Lower leg skin (tissue), 4 donors: ENCODE measurements around the gene PPP6R3. TPM values are rescaled to one million over a fixed set of nuclear protein-coding genes. Genes with fewer than 3 reads are reported as not detected.

ENCODE experiments used
- DNase-seq, 2 donors: peaks; one replicate each; pipeline ENCODE4 v3.0.0-alpha.2; 2019; ENCODE audit warnings: low spot score in 2 of 2
- H3K4me3 ChIP-seq: fragments of 200-600 bp; sonication (generic); 2 replicates; pipeline ENCODE4 v1.5.1; 2017; ENCODE audit warnings: mild to moderate bottlenecking, low read depth; ENCODE audit not compliant: poor library complexity, severe bottlenecking
- POLR2A ChIP-seq, 2 donors: fragments of 450-650 bp; IDR thresholded peaks; one replicate each; pipeline ENCODE4 v1.6.1; 2016 to 2017; ENCODE audit warnings: antibody characterized with exemption in 2 of 2, mild to moderate bottlenecking in 1 of 2, moderate library complexity in 1 of 2
- WGBS, 2 donors: methylation state at CpG; one replicate each; pipeline ENCODE4 v1.1.5; 2018; 5-methylcytosine and 5-hydroxymethylcytosine counted together
- intact Hi-C: fragments of 100-400 bp; cut with DNase I; formaldehyde crosslinking; loops from one replicate; pipeline ENCODE4 v1.15.0; 2023; ENCODE audit warnings: low total_unique reads
- total RNA-seq, 4 donors: library from RNA; depleted of rRNA; stranded (reverse); fragments of >200 nt; gene quantifications; one replicate each; pipeline ENCODE4 v1.1.0, GENCODE V29; 2016
- TF ChIP-seq, protein P1 (sequence below), 3 donors: fragments of 450-650 bp; IDR thresholded peaks; one replicate each; pipeline ENCODE4 v1.5.1; 2016; ENCODE audit warnings: antibody characterized with exemption in 3 of 3, mild to moderate bottlenecking in 3 of 3, moderate library complexity in 2 of 3

Gene PPP6R3
- total RNA-seq, 4 donors from 2014 or later: 74.2 to 119 (median 88.6) TPM

DNA sequence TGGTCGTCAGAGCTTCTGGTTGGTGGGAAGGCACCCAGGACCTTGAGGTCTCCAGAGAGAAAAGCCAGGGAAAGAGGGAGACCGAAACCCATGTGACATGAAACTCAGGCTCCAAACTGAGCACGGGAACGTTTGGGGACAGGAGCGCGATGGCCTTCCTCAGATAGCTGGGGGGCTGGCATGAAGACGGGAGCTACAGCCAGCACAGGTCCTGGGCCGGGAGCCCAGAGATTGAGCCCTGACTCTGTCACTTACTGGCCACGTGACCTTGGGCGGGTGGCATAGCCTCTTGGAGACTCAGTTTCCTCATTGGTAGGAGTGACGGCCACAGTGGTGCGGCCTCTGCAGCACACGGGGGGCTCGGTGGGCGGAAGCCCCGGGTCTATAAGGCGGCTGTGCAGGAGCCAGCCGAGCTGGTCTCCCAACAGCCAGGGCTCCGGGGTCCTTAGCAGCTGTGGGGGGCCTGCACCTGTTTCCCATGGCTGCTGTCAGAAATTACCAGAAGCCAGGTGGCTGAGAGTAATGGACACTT, 36.4 kb upstream of the PPP6R3 start:
- no peak for DNase-seq

DNA sequence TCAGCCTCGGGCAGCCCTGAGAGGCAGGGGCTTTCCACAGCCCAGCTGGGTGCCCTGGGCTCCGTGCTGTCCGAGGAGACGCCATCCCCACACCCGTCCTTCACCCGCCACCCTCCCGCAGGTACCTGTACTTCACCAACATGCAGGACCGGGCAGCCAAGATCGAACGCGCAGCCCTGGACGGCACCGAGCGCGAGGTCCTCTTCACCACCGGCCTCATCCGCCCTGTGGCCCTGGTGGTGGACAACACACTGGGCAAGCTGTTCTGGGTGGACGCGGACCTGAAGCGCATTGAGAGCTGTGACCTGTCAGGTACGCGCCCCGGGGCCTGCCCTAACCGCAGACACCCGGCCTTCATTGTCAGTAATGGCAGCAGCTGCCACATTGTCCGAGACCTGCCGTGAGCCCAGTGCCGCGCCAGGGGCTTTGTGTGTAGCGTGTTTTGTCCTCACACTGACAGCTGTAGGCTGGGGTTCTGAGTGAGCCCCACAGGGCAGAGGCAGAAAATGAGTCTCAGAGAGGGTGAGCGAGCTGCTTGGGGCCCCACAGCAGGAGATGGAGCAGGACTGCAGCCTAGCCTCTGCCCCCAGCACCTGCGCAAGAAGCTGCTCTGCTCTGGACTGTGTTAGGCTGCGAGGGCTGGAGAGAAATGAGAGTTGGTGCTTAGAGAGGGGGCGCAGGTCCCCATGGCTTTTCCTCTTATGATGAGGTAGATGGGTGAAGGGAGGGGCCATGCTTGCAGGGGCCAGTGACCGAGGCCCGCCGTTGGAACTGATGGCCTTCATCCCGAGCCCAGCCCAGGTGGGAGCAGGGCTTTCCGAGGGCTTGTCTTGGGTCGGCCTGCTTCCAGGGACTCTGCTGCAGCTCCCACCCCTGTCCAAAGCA, 35.3 kb upstream of the PPP6R3 start:
- no peak overlapping the region for H3K4me3 ChIP-seq
- no peak for DNase-seq
- 94 to 97% methylated on average over 27 to 36 of the region's 40 CpGs for WGBS, 2 donors
- intact Hi-C loops: no loop called here
- no peak for TF ChIP-seq POLR2A (IDR thresholded peaks at IDR 0.05)
- TF ChIP-seq, protein P1, sequence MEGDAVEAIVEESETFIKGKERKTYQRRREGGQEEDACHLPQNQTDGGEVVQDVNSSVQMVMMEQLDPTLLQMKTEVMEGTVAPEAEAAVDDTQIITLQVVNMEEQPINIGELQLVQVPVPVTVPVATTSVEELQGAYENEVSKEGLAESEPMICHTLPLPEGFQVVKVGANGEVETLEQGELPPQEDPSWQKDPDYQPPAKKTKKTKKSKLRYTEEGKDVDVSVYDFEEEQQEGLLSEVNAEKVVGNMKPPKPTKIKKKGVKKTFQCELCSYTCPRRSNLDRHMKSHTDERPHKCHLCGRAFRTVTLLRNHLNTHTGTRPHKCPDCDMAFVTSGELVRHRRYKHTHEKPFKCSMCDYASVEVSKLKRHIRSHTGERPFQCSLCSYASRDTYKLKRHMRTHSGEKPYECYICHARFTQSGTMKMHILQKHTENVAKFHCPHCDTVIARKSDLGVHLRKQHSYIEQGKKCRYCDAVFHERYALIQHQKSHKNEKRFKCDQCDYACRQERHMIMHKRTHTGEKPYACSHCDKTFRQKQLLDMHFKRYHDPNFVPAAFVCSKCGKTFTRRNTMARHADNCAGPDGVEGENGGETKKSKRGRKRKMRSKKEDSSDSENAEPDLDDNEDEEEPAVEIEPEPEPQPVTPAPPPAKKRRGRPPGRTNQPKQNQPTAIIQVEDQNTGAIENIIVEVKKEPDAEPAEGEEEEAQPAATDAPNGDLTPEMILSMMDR (IDR thresholded peaks at IDR 0.05): no peak

More for the DNA sequence above, 36.4 kb upstream of the PPP6R3 start:
- H3K4me3 ChIP-seq: no peak overlapping the region
- WGBS, 2 donors: 95% methylated on average over 18 to 19 of the region's 19 CpGs
- intact Hi-C loops: no loop called here
- TF ChIP-seq, protein P1 (IDR thresholded peaks at IDR 0.05): no peak
- no peak for TF ChIP-seq POLR2A (IDR thresholded peaks at IDR 0.05)

DNA sequence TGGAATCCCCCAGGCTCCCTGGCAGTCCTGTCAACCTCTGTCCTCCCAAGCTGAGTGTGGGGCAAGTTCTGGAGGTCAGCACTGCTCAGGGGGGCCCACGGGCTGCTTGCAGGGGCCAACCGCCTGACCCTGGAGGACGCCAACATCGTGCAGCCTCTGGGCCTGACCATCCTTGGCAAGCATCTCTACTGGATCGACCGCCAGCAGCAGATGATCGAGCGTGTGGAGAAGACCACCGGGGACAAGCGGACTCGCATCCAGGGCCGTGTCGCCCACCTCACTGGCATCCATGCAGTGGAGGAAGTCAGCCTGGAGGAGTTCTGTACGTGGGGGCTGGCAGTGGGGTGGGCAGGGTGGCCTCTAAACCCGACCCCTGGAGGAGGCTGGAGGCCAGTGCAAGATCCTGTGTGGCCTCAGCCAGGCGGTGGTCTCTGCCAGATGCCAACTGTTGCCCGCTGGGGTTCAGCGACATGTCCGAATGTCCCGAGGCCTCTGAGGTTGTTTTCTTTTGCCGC, 34.6 kb upstream of the PPP6R3 start:
- no peak for TF ChIP-seq POLR2A (IDR thresholded peaks at IDR 0.05)
- TF ChIP-seq, protein P1 (IDR thresholded peaks at IDR 0.05): no peak
- 95 to 96% methylated on average over 19 to 21 of the region's 21 CpGs for whole genome bisulfite sequencing, 2 donors
- no peak overlapping the region for H3K4me3 ChIP-seq
- DNase-seq: no peak
- intact Hi-C loops: no loop called here

DNA sequence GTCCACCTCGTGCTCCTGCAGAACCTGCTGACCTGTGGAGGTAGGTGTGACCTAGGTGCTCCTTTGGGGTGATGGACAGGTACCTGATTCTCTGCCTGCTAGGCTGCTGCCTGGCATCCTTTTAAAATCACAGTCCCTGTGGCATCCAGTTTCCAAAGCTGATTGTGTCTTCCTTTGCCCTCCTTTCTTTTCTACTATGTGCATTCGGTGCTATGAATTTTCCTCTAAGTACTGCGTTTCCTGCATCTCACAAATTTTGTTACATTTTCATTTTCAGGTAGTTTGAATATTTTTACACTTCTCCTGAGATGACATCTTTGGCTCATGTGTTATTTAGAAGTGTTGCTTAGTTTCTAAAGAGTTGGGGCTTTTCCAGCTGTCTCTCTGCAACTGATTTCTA, 30.9 kb upstream of the PPP6R3 start:
- no peak for DNase-seq
- H3K4me3 ChIP-seq: no peak overlapping the region
- TF ChIP-seq, protein P1 (IDR thresholded peaks at IDR 0.05): no peak
- TF ChIP-seq POLR2A (IDR thresholded peaks at IDR 0.05): no peak
- intact Hi-C loops: no loop called here
- WGBS, 2 donors: 97 to 98% methylated on average over 3 of the region's 3 CpGs

DNA sequence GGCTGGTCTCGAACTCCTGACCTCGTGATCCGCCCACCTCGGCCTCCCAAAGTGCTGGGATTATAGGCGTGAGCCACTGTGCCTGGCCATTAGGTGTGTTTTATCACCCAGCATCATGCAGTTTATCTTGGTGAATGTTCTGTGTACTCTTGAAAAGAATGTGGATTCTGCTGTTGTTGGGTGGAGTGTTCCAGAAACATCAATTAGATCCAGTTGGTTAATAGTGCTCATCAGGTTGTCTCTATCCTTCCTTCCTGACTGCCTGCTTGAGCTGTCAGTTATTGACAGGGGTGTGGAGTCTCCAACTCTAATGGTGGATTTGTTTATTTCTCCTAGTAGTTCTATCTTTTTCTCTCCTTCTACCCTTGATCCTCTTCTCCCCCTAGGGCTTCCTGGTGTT, 30.2 kb upstream of the PPP6R3 start:
- no peak overlapping the region for H3K4me3 ChIP-seq

More for the DNA sequence above, 30.2 kb upstream of the PPP6R3 start:
- intact Hi-C loops: no loop called here
- WGBS, 2 donors: 94 to 97% methylated on average over 5 of the region's 5 CpGs
- no peak for TF ChIP-seq POLR2A (IDR thresholded peaks at IDR 0.05)
- TF ChIP-seq, protein P1 (IDR thresholded peaks at IDR 0.05): no peak
- no peak for DNase-seq
